ENCODE data around the gene PJA1.

PJA1 gene

DNA sequence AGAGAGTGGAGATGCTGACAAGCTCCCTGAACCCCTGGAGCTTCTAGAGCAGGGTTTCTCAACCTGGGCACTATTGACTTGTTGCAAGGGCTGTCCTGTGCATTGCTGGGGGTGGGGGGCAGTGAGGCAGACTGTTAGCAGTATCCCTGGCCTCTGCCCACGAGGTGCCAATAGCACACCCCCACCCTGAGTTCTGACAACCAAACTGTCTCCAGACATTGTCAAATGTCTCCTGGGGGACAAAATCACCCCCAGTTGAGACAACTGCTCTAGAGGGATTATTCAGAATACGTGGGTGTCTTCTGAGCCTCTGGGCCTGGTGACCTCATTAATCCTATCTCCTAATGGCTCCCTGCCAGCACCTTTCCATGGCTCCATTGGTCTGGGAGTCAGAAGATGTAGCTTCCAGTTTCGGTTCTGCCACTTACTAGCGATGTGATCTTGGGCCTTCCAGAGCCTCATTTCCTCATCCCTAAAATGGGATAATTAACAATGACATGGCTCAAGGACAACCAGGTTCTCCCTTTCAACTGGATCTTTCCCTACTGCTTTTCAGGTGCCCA, 17.6 kb upstream of the PJA1 start:
- H3K27ac ChIP-seq (ENCODE audit: low read depth, low read length, poor library complexity, severe bottlenecking): no peak overlapping the region
- no peaks in the 10 kb centered on the region for H3K4me1 ChIP-seq (ENCODE audit: insufficient read depth, low read length, severe bottlenecking)
- H3K9me2 ChIP-seq (ENCODE audit: low read depth, low read length): no peaks in the 10 kb centered on the region
- TF ChIP-seq EZH2 (IDR thresholded peaks at IDR 0.05; ENCODE audit: borderline replicate concordance, low read length): no peak
- TF ChIP-seq, protein P1, sequence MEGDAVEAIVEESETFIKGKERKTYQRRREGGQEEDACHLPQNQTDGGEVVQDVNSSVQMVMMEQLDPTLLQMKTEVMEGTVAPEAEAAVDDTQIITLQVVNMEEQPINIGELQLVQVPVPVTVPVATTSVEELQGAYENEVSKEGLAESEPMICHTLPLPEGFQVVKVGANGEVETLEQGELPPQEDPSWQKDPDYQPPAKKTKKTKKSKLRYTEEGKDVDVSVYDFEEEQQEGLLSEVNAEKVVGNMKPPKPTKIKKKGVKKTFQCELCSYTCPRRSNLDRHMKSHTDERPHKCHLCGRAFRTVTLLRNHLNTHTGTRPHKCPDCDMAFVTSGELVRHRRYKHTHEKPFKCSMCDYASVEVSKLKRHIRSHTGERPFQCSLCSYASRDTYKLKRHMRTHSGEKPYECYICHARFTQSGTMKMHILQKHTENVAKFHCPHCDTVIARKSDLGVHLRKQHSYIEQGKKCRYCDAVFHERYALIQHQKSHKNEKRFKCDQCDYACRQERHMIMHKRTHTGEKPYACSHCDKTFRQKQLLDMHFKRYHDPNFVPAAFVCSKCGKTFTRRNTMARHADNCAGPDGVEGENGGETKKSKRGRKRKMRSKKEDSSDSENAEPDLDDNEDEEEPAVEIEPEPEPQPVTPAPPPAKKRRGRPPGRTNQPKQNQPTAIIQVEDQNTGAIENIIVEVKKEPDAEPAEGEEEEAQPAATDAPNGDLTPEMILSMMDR (IDR thresholded peaks at IDR 0.05; ENCODE audit: low read length): no peak
- H2AFZ ChIP-seq (ENCODE audit: low read length): no peak overlapping the region
- H3F3A ChIP-seq (ENCODE audit: insufficient read depth, low read length): no peaks in the 10 kb centered on the region
- no peaks in the 10 kb centered on the region for H3K9me3 ChIP-seq (ENCODE audit: low read length)
- no peak overlapping the region for H3K9ac ChIP-seq (ENCODE audit: low read length)
- no peaks in the 10 kb centered on the region for H3K36me3 ChIP-seq (ENCODE audit: insufficient read depth, low read length)
- H3K79me2 ChIP-seq (ENCODE audit: insufficient read depth, low read length): no peaks in the 10 kb centered on the region
- no peak overlapping the region for H3K4me2 ChIP-seq (ENCODE audit: low read length)
- H4K20me1 ChIP-seq (ENCODE audit: insufficient read depth, low read length): no peaks in the 10 kb centered on the region
- no peaks in the 10 kb centered on the region for H3K27me3 ChIP-seq (ENCODE audit: insufficient read depth, low read length)
- no peak overlapping the region for H3K4me3 ChIP-seq (ENCODE audit: low read depth, low read length, poor library complexity, severe bottlenecking)

DNA sequence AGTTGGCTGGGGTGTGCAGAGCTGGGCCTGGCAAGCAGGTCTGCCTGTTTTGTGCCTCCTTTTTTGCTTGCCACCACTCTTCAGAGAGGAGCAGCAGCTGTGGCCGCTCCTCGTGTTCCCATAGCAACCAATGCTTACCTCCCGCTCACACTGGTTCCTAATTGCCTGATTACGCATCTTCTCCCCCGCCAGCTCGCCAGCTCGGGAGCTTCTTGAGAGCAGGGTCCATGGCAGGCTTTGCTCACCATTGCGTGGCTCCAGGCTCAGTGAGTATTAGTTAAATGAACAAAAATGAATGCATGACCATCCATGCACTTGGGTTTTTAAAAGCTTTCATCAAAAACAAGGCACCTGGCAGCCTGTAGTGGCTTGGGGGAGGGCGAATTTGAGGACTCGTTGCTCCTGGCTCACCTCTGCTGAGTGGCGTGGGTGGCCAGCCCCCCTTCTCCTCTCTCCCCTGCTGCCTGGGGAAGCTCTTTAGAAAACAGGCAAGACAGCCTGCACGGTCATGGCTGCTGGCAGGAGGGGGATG, 14.2 kb upstream of the PJA1 start:
- H3K9me3 ChIP-seq (ENCODE audit: low read length): no peaks in the 10 kb centered on the region
- H3K27ac ChIP-seq (ENCODE audit: low read depth, low read length, poor library complexity, severe bottlenecking): no peak overlapping the region
- no peaks in the 10 kb centered on the region for H3K79me2 ChIP-seq (ENCODE audit: insufficient read depth, low read length)
- no peaks in the 10 kb centered on the region for H3F3A ChIP-seq (ENCODE audit: insufficient read depth, low read length)
- no peaks in the 10 kb centered on the region for H4K20me1 ChIP-seq (ENCODE audit: insufficient read depth, low read length)
- H3K4me1 ChIP-seq (ENCODE audit: insufficient read depth, low read length, severe bottlenecking): no peaks in the 10 kb centered on the region
- no peak overlapping the region for H2AFZ ChIP-seq (ENCODE audit: low read length)
- TF ChIP-seq EZH2 (IDR thresholded peaks at IDR 0.05; ENCODE audit: borderline replicate concordance, low read length): no peak
- TF ChIP-seq, protein P1 (IDR thresholded peaks at IDR 0.05; ENCODE audit: low read length): no peak
- no peak overlapping the region for H3K4me2 ChIP-seq (ENCODE audit: low read length)
- H3K4me3 ChIP-seq (ENCODE audit: low read depth, low read length, poor library complexity, severe bottlenecking): no peak overlapping the region
- H3K9ac ChIP-seq (ENCODE audit: low read length): no peak overlapping the region
- no peaks in the 10 kb centered on the region for H3K9me2 ChIP-seq (ENCODE audit: low read depth, low read length)
- no peaks in the 10 kb centered on the region for H3K27me3 ChIP-seq (ENCODE audit: insufficient read depth, low read length)
- H3K36me3 ChIP-seq (ENCODE audit: insufficient read depth, low read length): no peaks in the 10 kb centered on the region

DNA sequence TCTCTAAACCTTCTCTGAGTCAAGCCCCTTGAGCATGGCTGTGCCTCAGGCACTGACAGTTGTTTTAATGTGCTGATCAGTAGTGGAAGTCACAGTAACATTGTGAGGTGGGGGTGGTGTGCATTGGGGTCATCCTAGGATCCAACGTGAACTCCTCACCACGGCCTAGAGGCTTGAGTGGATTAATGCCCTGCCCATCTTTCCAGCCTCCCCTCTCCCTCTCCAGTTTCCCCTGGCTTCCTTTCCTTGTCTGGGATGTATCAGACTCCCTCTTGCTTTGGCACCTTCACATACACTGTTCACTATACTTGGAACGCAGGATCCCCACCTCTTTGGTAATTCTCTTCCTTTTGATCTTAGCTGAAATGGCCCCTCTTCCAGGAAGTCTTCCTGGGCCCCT, 13.3 kb upstream of the PJA1 start:
- Histone ChIP-seq H3K9ac (ENCODE audit: low read length) (no peak overlapping the region), H2AFZ (ENCODE audit: low read length) (no peak overlapping the region), H4K20me1 (ENCODE audit: insufficient read depth, low read length) (no peaks in the 10 kb centered on the region), H3K9me3 (ENCODE audit: low read length) (no peaks in the 10 kb centered on the region), H3K79me2 (ENCODE audit: insufficient read depth, low read length) (no peaks in the 10 kb centered on the region), H3K27me3 (ENCODE audit: insufficient read depth, low read length) (no peaks in the 10 kb centered on the region), H3K27ac (ENCODE audit: low read depth, low read length, poor library complexity, severe bottlenecking) (no peak overlapping the region), H3K9me2 (ENCODE audit: low read depth, low read length) (no peaks in the 10 kb centered on the region), H3F3A (ENCODE audit: insufficient read depth, low read length) (no peaks in the 10 kb centered on the region), H3K4me3 (ENCODE audit: low read depth, low read length, poor library complexity, severe bottlenecking) (no peak overlapping the region), H3K4me1 (ENCODE audit: insufficient read depth, low read length, severe bottlenecking) (no peaks in the 10 kb centered on the region), H3K36me3 (ENCODE audit: insufficient read depth, low read length) (no peaks in the 10 kb centered on the region), H3K4me2 (ENCODE audit: low read length) (no peak overlapping the region)
- TF ChIP-seq, protein P1 (IDR thresholded peaks at IDR 0.05; ENCODE audit: low read length): no peak
- TF ChIP-seq EZH2 (IDR thresholded peaks at IDR 0.05; ENCODE audit: borderline replicate concordance, low read length): no peak

All from OCI-LY1 (cell line).